ENCODE data around the gene SCN2B. TPM values are rescaled to one million over a fixed set of nuclear protein-coding genes. Genes with fewer than 3 reads are reported as not detected.

The SCN2B gene
- total RNA-seq, 2 donors from 2014 or later, result 0.05 TPM; not detected in 1

GRCh38 chr11:118169300-118170140, 6.9 kb downstream of the SCN2B start:
- H3K36me3 Mint-ChIP-seq, result no peaks in the 10 kb centered on the region
- ATAC-seq (no peak), DNase-seq (ENCODE audit: low spot score in 2 of 2) (no peak)
- no peak overlapping the region for H3K27ac Mint-ChIP-seq
- no peaks in the 10 kb centered on the region for H3K9me3 Mint-ChIP-seq

- no peaks in the 10 kb centered on the region for H3K9me3 Mint-ChIP-seq
- ATAC-seq, result no peak
- H3K36me3 Mint-ChIP-seq, result no peaks in the 10 kb centered on the region
- DNase-seq (ENCODE audit: low spot score in 2 of 2), result no peak
- H3K27ac Mint-ChIP-seq, result no peak overlapping the region
These were observed 7.7 kb downstream of the SCN2B start for GRCh38 chr11:118168751-118169150.

- Mint-ChIP-seq H3K36me3 (no peaks in the 10 kb centered on the region), H3K27ac (no peak overlapping the region), H3K9me3 (no peaks in the 10 kb centered on the region)
- ATAC-seq, result no peak
- no peak for DNase-seq (ENCODE audit: low spot score in 2 of 2)
These were observed 8.1 kb downstream of the SCN2B start for GRCh38 chr11:118168316-118168715.

- Mint-ChIP-seq H3K9me3 (no peaks in the 10 kb centered on the region), H3K27ac (no peak overlapping the region), H3K36me3 (no peaks in the 10 kb centered on the region)
- DNase-seq (ENCODE audit: low spot score in 2 of 2) (no peak), ATAC-seq (no peak)
These were observed 8.5 kb downstream of the SCN2B start for GRCh38 chr11:118167906-118168305.

- Mint-ChIP-seq H3K9me3 (no peaks in the 10 kb centered on the region), H3K27ac (no peak overlapping the region), H3K36me3 (no peaks in the 10 kb centered on the region)
- DNase-seq (ENCODE audit: low spot score in 2 of 2), result no peak
- ATAC-seq, result no peak
These were observed 9.2 kb downstream of the SCN2B start for GRCh38 chr11:118167253-118167652.

- Mint-ChIP-seq H3K36me3 (no peaks in the 10 kb centered on the region), H3K27ac (no peak overlapping the region), H3K9me3 (no peaks in the 10 kb centered on the region)
- ATAC-seq, result no peak
- no peak for DNase-seq (ENCODE audit: low spot score in 2 of 2)
These were observed 9.8 kb downstream of the SCN2B start for GRCh38 chr11:118166641-118167040.

GRCh38 chr11:118164885-118165284, 11.6 kb downstream of the SCN2B start:
- ATAC-seq (no peak), DNase-seq (ENCODE audit: low spot score in 2 of 2) (no peak)
- Mint-ChIP-seq H3K27ac (no peak overlapping the region), H3K9me3 (no peaks in the 10 kb centered on the region), H3K36me3 (no peaks in the 10 kb centered on the region)

- no peak for ATAC-seq
- no peak for DNase-seq (ENCODE audit: low spot score in 2 of 2)
- Mint-ChIP-seq H3K9me3 (no peaks in the 10 kb centered on the region), H3K27ac (no peak overlapping the region), H3K36me3 (no peaks in the 10 kb centered on the region)
These were observed 12.9 kb downstream of the SCN2B start for GRCh38 chr11:118163494-118163893.

- ATAC-seq (peak in 1 of 2 donors; percentile 26), DNase-seq (ENCODE audit: low spot score in 2 of 2) (no peak)
- Mint-ChIP-seq H3K36me3 (no peaks in the 10 kb centered on the region), H3K27ac (no peak overlapping the region), H3K9me3 (no peaks in the 10 kb centered on the region)
These were observed 13.6 kb downstream of the SCN2B start for GRCh38 chr11:118162846-118163245.

- DNase-seq (ENCODE audit: low spot score in 2 of 2) (no peak), ATAC-seq (no peak)
- Mint-ChIP-seq H3K27ac (no peak overlapping the region), H3K36me3 (no peaks in the 10 kb centered on the region), H3K9me3 (no peaks in the 10 kb centered on the region)
These were observed 14.7 kb downstream of the SCN2B start for GRCh38 chr11:118161786-118162185.

- no peaks in the 10 kb centered on the region for H3K9me3 Mint-ChIP-seq
- H3K36me3 Mint-ChIP-seq, result no peaks in the 10 kb centered on the region
- no peak for ATAC-seq
- H3K27ac Mint-ChIP-seq, result no peak overlapping the region
- no peak for DNase-seq (ENCODE audit: low spot score in 2 of 2)
These were observed 19.1 kb downstream of the SCN2B start for GRCh38 chr11:118157186-118157895.

- H3K9me3 Mint-ChIP-seq, result no peaks in the 10 kb centered on the region
- H3K36me3 Mint-ChIP-seq, result no peaks in the 10 kb centered on the region
- DNase-seq (ENCODE audit: low spot score in 2 of 2), result no peak
- H3K27ac Mint-ChIP-seq, result no peak overlapping the region
- ATAC-seq, result peak in 1 of 2 donors; percentile 71
These were observed 19.8 kb downstream of the SCN2B start for GRCh38 chr11:118156531-118157185.

GRCh38 chr11:118155776-118156530, 20.5 kb downstream of the SCN2B start:
- H3K9me3 Mint-ChIP-seq, result no peaks in the 10 kb centered on the region
- H3K36me3 Mint-ChIP-seq, result no peaks in the 10 kb centered on the region
- no peak overlapping the region for H3K27ac Mint-ChIP-seq
- ATAC-seq (no peak), DNase-seq (ENCODE audit: low spot score in 2 of 2) (no peak)

GRCh38 chr11:118154641-118155040, 21.8 kb downstream of the SCN2B start:
- ATAC-seq (no peak), DNase-seq (ENCODE audit: low spot score in 2 of 2) (no peak)
- H3K27ac Mint-ChIP-seq, result no peak overlapping the region
- H3K36me3 Mint-ChIP-seq, result no peaks in the 10 kb centered on the region
- no peaks in the 10 kb centered on the region for H3K9me3 Mint-ChIP-seq

- DNase-seq (ENCODE audit: low spot score in 2 of 2) (no peak), ATAC-seq (no peak)
- no peaks in the 10 kb centered on the region for H3K36me3 Mint-ChIP-seq
- H3K9me3 Mint-ChIP-seq, result no peaks in the 10 kb centered on the region
- no peak overlapping the region for H3K27ac Mint-ChIP-seq
These were observed 22.5 kb downstream of the SCN2B start for GRCh38 chr11:118153976-118154375.

- H3K9me3 Mint-ChIP-seq, result no peaks in the 10 kb centered on the region
- ATAC-seq (no peak), DNase-seq (ENCODE audit: low spot score in 2 of 2) (no peak)
- H3K27ac Mint-ChIP-seq, result no peak overlapping the region
- no peaks in the 10 kb centered on the region for H3K36me3 Mint-ChIP-seq
These were observed 22.9 kb downstream of the SCN2B start for GRCh38 chr11:118153516-118153915.
